Endodermal cell (in vitro differentiated cells): ENCODE data around the gene CNTRL. TPM values are rescaled to one million over a fixed set of nuclear protein-coding genes. Genes with fewer than 3 reads are reported as not detected.

Source experiments
- DNase-seq: peaks from one replicate; pipeline ENCODE4 v3.0.0-alpha.2; 2017
- H3K27ac ChIP-seq: 2 replicates; pipeline ENCODE4 v1.5.1; 2013; ENCODE audit warnings: mild to moderate bottlenecking, low read depth, low read length, moderate library complexity
- H3K27me3 ChIP-seq: 2 replicates; pipeline ENCODE4 v1.6.1; 2013; ENCODE audit warnings: mild to moderate bottlenecking, low read length, moderate library complexity; ENCODE audit not compliant: insufficient read depth, control insufficient read depth, poor library complexity, severe bottlenecking
- H3K36me3 ChIP-seq: 2 replicates; pipeline ENCODE4 v1.7.0; 2013; ENCODE audit warnings: mild to moderate bottlenecking, low read length, moderate library complexity; ENCODE audit not compliant: control insufficient read depth, insufficient read depth
- H3K4me1 ChIP-seq: one replicate; pipeline ENCODE4 v1.7.0; 2013; ENCODE audit warnings: low read length; ENCODE audit not compliant: control insufficient read depth, insufficient read depth
- H3K4me3 ChIP-seq: 2 replicates; pipeline ENCODE4 v1.5.1; 2013; ENCODE audit warnings: mild to moderate bottlenecking, low read length, moderate library complexity
- H3K9ac ChIP-seq: 2 replicates; pipeline ENCODE4 v1.6.1; 2013; ENCODE audit warnings: mild to moderate bottlenecking, low read length, moderate library complexity; ENCODE audit not compliant: poor library complexity, severe bottlenecking; ENCODE audit errors: extremely low read depth
- H3K9me3 ChIP-seq: 2 replicates; pipeline ENCODE4 v1.6.1; 2013; ENCODE audit warnings: mild to moderate bottlenecking, low read length, moderate library complexity; ENCODE audit not compliant: control insufficient read depth
- H3K27ac Mint-ChIP-seq: 2 replicates; pipeline ENCODE4 v1.8.0; 2020; ENCODE audit warnings: mixed read lengths
- H3K27me3 Mint-ChIP-seq: 2 replicates; pipeline ENCODE4 v1.8.0; 2021; ENCODE audit warnings: mild to moderate bottlenecking, mixed read lengths; ENCODE audit not compliant: insufficient read depth
- H3K36me3 Mint-ChIP-seq: 2 replicates; pipeline ENCODE4 v1.8.0; 2020; ENCODE audit warnings: low read depth, mixed read lengths
- H3K4me1 Mint-ChIP-seq: 2 replicates; pipeline ENCODE4 v1.8.0; 2020; ENCODE audit warnings: mixed read lengths
- H3K4me3 Mint-ChIP-seq: 2 replicates; pipeline ENCODE4 v1.8.0; 2020; ENCODE audit warnings: mild to moderate bottlenecking, moderate library complexity, mixed read lengths
- H3K9me3 Mint-ChIP-seq: 2 replicates; pipeline ENCODE4 v1.8.0; 2020; ENCODE audit warnings: mild to moderate bottlenecking, mixed read lengths
- CTCF ChIP-seq: fragments of 200-600 bp; sonication (generic); conservative IDR thresholded peaks from 2 replicates; pipeline ENCODE4 v1.5.0; 2021; ENCODE audit warnings: antibody characterized with exemption, mild to moderate bottlenecking
- whole genome bisulfite sequencing, 2 experiments: methylation state at CpG; one replicate each; pipeline versions ENCODE4 v1.1.5 to v1.1.7; 2013; ENCODE audit warnings: missing lambda C conversion rate in 2 of 2, mixed read lengths in 1 of 2; ENCODE audit not compliant: insufficient coverage in 1 of 2, insufficient read length in 1 of 2; 5-methylcytosine and 5-hydroxymethylcytosine counted together
- total RNA-seq, 2 donors: library from RNA; stranded (reverse); fragmentation: NEBNext Ultra II Directional in 1 of 2; extraction: Animal tissue kit (Norgen Biotek cat#: 25700) in 1 of 2; gene quantifications; 2 replicates in 1 of 2; 3 replicates in 1 of 2; pipeline ENCODE4 v1.2.1, GENCODE V29; 2021

CNTRL gene
- total RNA-seq, 2 donors from 2014 or later = 18.0 to 21.0 TPM

- no peaks in the 10 kb centered on the region for H3K36me3 ChIP-seq
- no peak for TF ChIP-seq CTCF
- H3K9me3 ChIP-seq = no peaks in the 10 kb centered on the region
- no peaks in the 10 kb centered on the region for H3K27me3 Mint-ChIP-seq
- no peak overlapping the region for H3K9ac ChIP-seq
- DNase-seq = no peak
- H3K27ac Mint-ChIP-seq = no peak overlapping the region
- no peak overlapping the region for H3K27ac ChIP-seq
- no peaks in the 10 kb centered on the region for H3K9me3 Mint-ChIP-seq
- H3K36me3 Mint-ChIP-seq = no peaks in the 10 kb centered on the region
- peaks cover 11% of the 10 kb centered on the region for H3K4me1 Mint-ChIP-seq
- H3K4me3 Mint-ChIP-seq = no peak overlapping the region
- no peak overlapping the region for H3K4me3 ChIP-seq
- 89 to 93% methylated on average over 3 of the region's 3 CpGs for WGBS, 2 experiments
- no peaks in the 10 kb centered on the region for H3K27me3 ChIP-seq
- H3K4me1 ChIP-seq = no peaks in the 10 kb centered on the region
These were observed 144.8 kb downstream of the CNTRL start for GRCh38 chr9:121219530-121219929.

GRCh38 chr9:121220996-121221663 is 146.4 kb downstream of the CNTRL start:
- 37 to 58% methylated on average over 11 to 13 of the region's 13 CpGs for WGBS, 2 experiments
- Mint-ChIP-seq H3K9me3 (no peaks in the 10 kb centered on the region), H3K27ac (peak overlapping the region; percentile 67), H3K4me1 (peaks cover 11% of the 10 kb centered on the region), H3K27me3 (peaks cover 1% of the 10 kb centered on the region), H3K36me3 (no peaks in the 10 kb centered on the region), H3K4me3 (no peak overlapping the region)
- Histone ChIP-seq H3K27ac (no peak overlapping the region), H3K4me1 (no peaks in the 10 kb centered on the region), H3K9ac (no peak overlapping the region), H3K9me3 (no peaks in the 10 kb centered on the region), H3K36me3 (no peaks in the 10 kb centered on the region), H3K27me3 (no peaks in the 10 kb centered on the region), H3K4me3 (no peak overlapping the region)
- DNase-seq = peak; percentile 59
- no peak for TF ChIP-seq CTCF

GRCh38 chr9:121221664-121222055 is 146.9 kb downstream of the CNTRL start:
- 85% methylated on average over 2 of the region's 2 CpGs; no CpG with 5 or more reads in 1 of the 2 experiments for WGBS, 2 experiments
- Histone ChIP-seq H3K9me3 (no peaks in the 10 kb centered on the region), H3K27ac (no peak overlapping the region), H3K9ac (no peak overlapping the region), H3K36me3 (no peaks in the 10 kb centered on the region), H3K27me3 (no peaks in the 10 kb centered on the region), H3K4me1 (no peaks in the 10 kb centered on the region), H3K4me3 (no peak overlapping the region)
- Mint-ChIP-seq H3K36me3 (no peaks in the 10 kb centered on the region), H3K4me1 (peaks cover 11% of the 10 kb centered on the region), H3K27me3 (peaks cover 4% of the 10 kb centered on the region), H3K27ac (peak overlapping the region; percentile 67), H3K9me3 (no peaks in the 10 kb centered on the region), H3K4me3 (no peak overlapping the region)
- no peak for DNase-seq
- no peak for TF ChIP-seq CTCF
